Astrocyte (in vitro differentiated cells and primary cell): ENCODE measurements around the gene TUBE1. TPM values are rescaled to one million over a fixed set of nuclear protein-coding genes. Genes with fewer than 3 reads are reported as not detected.

Source experiments
- DNase-seq: peaks from one replicate; pipeline ENCODE4 v3.0.0-alpha.2; 2010; ENCODE audit warnings: low read depth
- FAIRE-seq: peaks from 2 replicates; lab custom pipeline; 2011; peaks lifted over from hg19 to GRCh38; lab: Jason Lieb, UNC
- H2AFZ ChIP-seq: 2 replicates; pipeline ENCODE4 v1.6.0; 2012; ENCODE audit warnings: low read depth, low read length, inconsistent platforms
- H3K27ac ChIP-seq: 2 replicates; pipeline ENCODE4 v1.5.1; 2011; ENCODE audit warnings: low read depth, low read length, inconsistent platforms
- H3K27me3 ChIP-seq: 2 replicates; pipeline ENCODE4 v1.6.0; 2011; ENCODE audit warnings: low read length, inconsistent platforms; ENCODE audit not compliant: insufficient read depth
- H3K36me3 ChIP-seq: 2 replicates; pipeline ENCODE4 v1.5.1; 2011; ENCODE audit warnings: low read length, inconsistent platforms; ENCODE audit not compliant: insufficient read depth
- H3K4me1 ChIP-seq: 2 replicates; pipeline ENCODE4 v1.5.1; 2011; ENCODE audit warnings: low read length, inconsistent platforms; ENCODE audit not compliant: insufficient read depth
- H3K4me2 ChIP-seq: 2 replicates; pipeline ENCODE4 v1.6.0; 2012; ENCODE audit warnings: low read length, inconsistent platforms
- H3K4me3 ChIP-seq: 2 replicates; pipeline ENCODE4 v1.5.1; 2011; ENCODE audit warnings: low read depth, mild to moderate bottlenecking, low read length, inconsistent platforms; ENCODE audit not compliant: insufficient read depth
- H3K79me2 ChIP-seq: 2 replicates; pipeline ENCODE4 v1.6.0; 2012; ENCODE audit warnings: mild to moderate bottlenecking, low read length, inconsistent platforms; ENCODE audit not compliant: insufficient read depth
- H3K9ac ChIP-seq: 2 replicates; pipeline ENCODE4 v1.6.0; 2012; ENCODE audit warnings: mild to moderate bottlenecking, low read length, inconsistent platforms
- H3K9me3 ChIP-seq: 2 replicates; pipeline ENCODE4 v1.5.1; 2012; ENCODE audit warnings: low read depth, mild to moderate bottlenecking, low read length, inconsistent platforms; ENCODE audit not compliant: insufficient read depth
- H4K20me1 ChIP-seq: 2 replicates; pipeline ENCODE4 v1.6.0; 2012; ENCODE audit warnings: low read length, inconsistent platforms; ENCODE audit not compliant: insufficient read depth
- H3K27ac Mint-ChIP-seq: one replicate; pipeline ENCODE4 v1.8.0; 2021; ENCODE audit warnings: mild to moderate bottlenecking, mixed read lengths; ENCODE audit not compliant: unreplicated experiment
- H3K27me3 Mint-ChIP-seq: one replicate; pipeline ENCODE4 v1.8.0; 2021; ENCODE audit warnings: low read depth, mixed read lengths; ENCODE audit not compliant: unreplicated experiment
- H3K36me3 Mint-ChIP-seq: one replicate; pipeline ENCODE4 v1.8.0; 2021; ENCODE audit warnings: low read depth, mixed read lengths; ENCODE audit not compliant: unreplicated experiment
- H3K4me1 Mint-ChIP-seq: one replicate; pipeline ENCODE4 v1.8.0; 2021; ENCODE audit warnings: low read depth, mixed read lengths; ENCODE audit not compliant: unreplicated experiment
- H3K4me3 Mint-ChIP-seq: one replicate; pipeline ENCODE4 v1.8.0; 2021; ENCODE audit warnings: mild to moderate bottlenecking, moderate library complexity, mixed read lengths; ENCODE audit not compliant: unreplicated experiment
- H3K9me3 Mint-ChIP-seq: one replicate; pipeline ENCODE4 v1.8.0; 2021; ENCODE audit warnings: mild to moderate bottlenecking, mixed read lengths; ENCODE audit not compliant: unreplicated experiment
- EZH2 ChIP-seq: IDR thresholded peaks from 2 replicates; pipeline ENCODE4 v1.6.1; 2012; ENCODE audit warnings: mild to moderate bottlenecking, low read length, inconsistent platforms; ENCODE audit not compliant: insufficient read depth
- total RNA-seq: library from RNA; stranded (reverse); gene quantifications from 2 replicates; pipeline ENCODE4 v1.2.1, GENCODE V29; 2021
- TF ChIP-seq, protein P1 (sequence below): IDR thresholded peaks from 2 replicates; pipeline ENCODE4 v1.5.1; 2011; ENCODE audit warnings: low read depth, mild to moderate bottlenecking, inconsistent platforms, low read length, moderate library complexity; ENCODE audit not compliant: insufficient read depth

The TUBE1 gene
- total RNA-seq, 1 donor from 2014 or later, result 17.7 TPM

DNA sequence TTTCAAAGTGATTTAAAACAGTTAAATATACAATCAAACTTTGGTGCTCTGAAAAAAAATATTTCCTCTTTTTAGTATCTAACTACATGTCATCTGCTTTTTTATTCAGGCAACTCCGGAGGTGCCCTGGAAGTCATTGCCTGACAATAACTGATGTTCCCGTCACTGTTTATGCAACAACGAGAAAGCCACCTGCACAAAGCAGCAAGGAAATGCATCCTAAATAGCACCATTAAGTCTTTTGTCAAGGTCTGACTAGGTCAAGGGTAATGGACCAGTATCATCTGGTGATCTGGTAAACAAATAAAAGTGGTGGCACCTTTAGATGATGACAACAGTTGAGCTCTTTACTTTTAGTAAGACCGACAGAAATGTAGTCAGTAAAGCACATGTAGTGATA, 13.3 kb upstream of the TUBE1 start:
- Histone ChIP-seq H3K79me2 (no peaks in the 10 kb centered on the region), H3K9ac (no peak overlapping the region), H3K4me3 (no peak overlapping the region), H3K36me3 (no peaks in the 10 kb centered on the region), H3K4me2 (no peak overlapping the region), H3K27ac (no peak overlapping the region), H4K20me1 (no peaks in the 10 kb centered on the region), H2AFZ (no peak overlapping the region), H3K4me1 (no peaks in the 10 kb centered on the region), H3K9me3 (no peaks in the 10 kb centered on the region), H3K27me3 (no peaks in the 10 kb centered on the region)
- no peak for TF ChIP-seq EZH2
- TF ChIP-seq, protein P1, sequence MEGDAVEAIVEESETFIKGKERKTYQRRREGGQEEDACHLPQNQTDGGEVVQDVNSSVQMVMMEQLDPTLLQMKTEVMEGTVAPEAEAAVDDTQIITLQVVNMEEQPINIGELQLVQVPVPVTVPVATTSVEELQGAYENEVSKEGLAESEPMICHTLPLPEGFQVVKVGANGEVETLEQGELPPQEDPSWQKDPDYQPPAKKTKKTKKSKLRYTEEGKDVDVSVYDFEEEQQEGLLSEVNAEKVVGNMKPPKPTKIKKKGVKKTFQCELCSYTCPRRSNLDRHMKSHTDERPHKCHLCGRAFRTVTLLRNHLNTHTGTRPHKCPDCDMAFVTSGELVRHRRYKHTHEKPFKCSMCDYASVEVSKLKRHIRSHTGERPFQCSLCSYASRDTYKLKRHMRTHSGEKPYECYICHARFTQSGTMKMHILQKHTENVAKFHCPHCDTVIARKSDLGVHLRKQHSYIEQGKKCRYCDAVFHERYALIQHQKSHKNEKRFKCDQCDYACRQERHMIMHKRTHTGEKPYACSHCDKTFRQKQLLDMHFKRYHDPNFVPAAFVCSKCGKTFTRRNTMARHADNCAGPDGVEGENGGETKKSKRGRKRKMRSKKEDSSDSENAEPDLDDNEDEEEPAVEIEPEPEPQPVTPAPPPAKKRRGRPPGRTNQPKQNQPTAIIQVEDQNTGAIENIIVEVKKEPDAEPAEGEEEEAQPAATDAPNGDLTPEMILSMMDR, result no peak
- no peak for DNase-seq
- no peak overlapping the region for H3K27ac Mint-ChIP-seq
- FAIRE-seq, result no peak
- H3K4me1 Mint-ChIP-seq, result no peaks in the 10 kb centered on the region
- H3K27me3 Mint-ChIP-seq, result no peaks in the 10 kb centered on the region
- H3K4me3 Mint-ChIP-seq, result no peak overlapping the region
- H3K36me3 Mint-ChIP-seq, result peaks cover 9% of the 10 kb centered on the region
- H3K9me3 Mint-ChIP-seq, result no peaks in the 10 kb centered on the region

DNA sequence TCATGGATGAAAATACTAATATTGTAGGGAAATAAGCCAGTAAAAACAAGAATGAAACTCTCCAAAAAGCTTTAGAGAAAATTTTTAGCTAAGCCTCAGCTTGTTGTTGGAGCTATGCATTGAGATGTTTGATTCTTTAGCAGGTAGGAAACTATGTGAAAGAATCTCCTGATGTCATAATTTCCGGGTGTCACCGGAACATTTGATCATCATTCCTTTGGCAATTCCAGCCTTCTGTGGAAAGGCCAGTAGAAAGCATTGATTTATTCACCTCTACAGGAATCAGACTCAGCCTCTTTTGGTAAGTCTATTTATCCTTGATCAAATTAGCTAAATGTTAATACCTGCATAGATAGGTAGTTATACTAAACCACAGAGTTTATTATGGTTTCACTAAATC, 9.6 kb upstream of the TUBE1 start:
- Histone ChIP-seq H3K36me3 (no peaks in the 10 kb centered on the region), H3K27ac (no peak overlapping the region), H3K27me3 (no peaks in the 10 kb centered on the region), H3K4me1 (no peaks in the 10 kb centered on the region), H3K9me3 (no peaks in the 10 kb centered on the region), H3K9ac (no peak overlapping the region), H4K20me1 (no peaks in the 10 kb centered on the region), H3K4me3 (no peak overlapping the region), H3K4me2 (no peak overlapping the region), H2AFZ (no peak overlapping the region), H3K79me2 (no peaks in the 10 kb centered on the region)
- DNase-seq, result no peak
- no peak for FAIRE-seq
- no peaks in the 10 kb centered on the region for H3K4me1 Mint-ChIP-seq
- H3K9me3 Mint-ChIP-seq, result no peaks in the 10 kb centered on the region
- H3K27ac Mint-ChIP-seq, result no peak overlapping the region
- H3K4me3 Mint-ChIP-seq, result no peak overlapping the region
- H3K27me3 Mint-ChIP-seq, result no peaks in the 10 kb centered on the region
- TF ChIP-seq EZH2, result no peak
- TF ChIP-seq, protein P1, result no peak
- H3K36me3 Mint-ChIP-seq, result peaks cover 6% of the 10 kb centered on the region

DNA sequence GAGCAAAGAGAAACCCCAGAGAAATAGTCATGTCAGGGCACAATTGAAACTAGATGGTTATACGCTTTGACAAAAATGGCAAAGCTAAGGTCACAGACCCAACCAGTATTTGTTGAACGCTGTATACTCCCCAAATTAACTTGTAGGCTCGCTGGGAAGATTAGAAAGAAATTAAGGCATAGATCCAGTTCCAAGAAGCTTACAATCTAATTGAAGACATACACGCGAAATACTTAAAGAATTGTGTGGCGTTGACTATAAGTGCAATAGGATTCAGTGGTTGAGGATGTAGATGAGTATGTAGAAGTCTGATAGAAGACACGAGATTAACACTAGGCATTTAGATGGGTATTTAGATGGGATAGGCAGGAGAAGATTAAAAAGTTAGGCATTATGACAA, 634 bp upstream of the TUBE1 start:
- H3K79me2 ChIP-seq, result no peaks in the 10 kb centered on the region
- FAIRE-seq, result no peak
- H4K20me1 ChIP-seq, result no peaks in the 10 kb centered on the region
- no peaks in the 10 kb centered on the region for H3K36me3 ChIP-seq
- peak overlapping the region; percentile 80 for H2AFZ ChIP-seq
- Mint-ChIP-seq H3K27ac (no peak overlapping the region), H3K4me3 (no peak overlapping the region), H3K27me3 (no peaks in the 10 kb centered on the region), H3K36me3 (peaks cover 3% of the 10 kb centered on the region), H3K4me1 (peaks cover 3% of the 10 kb centered on the region), H3K9me3 (no peaks in the 10 kb centered on the region)
- H3K9me3 ChIP-seq, result no peaks in the 10 kb centered on the region
- peak overlapping the region; percentile 81 for H3K27ac ChIP-seq
- H3K4me2 ChIP-seq, result peak overlapping the region; percentile 93
- no peaks in the 10 kb centered on the region for H3K27me3 ChIP-seq
- no peak for DNase-seq
- peak overlapping the region; percentile 90 for H3K9ac ChIP-seq
- peaks cover 3% of the 10 kb centered on the region for H3K4me1 ChIP-seq
- peak overlapping the region; percentile 87 for H3K4me3 ChIP-seq
- no peak for TF ChIP-seq EZH2
- TF ChIP-seq, protein P1, result no peak
